Retina (tissue), 1 donor: ENCODE measurements around the gene CLIC4.
"Not testable (repeated sequence)": the region's sequence is repeated elsewhere in the genome, so short reads cannot be mapped to it uniquely, and the experiment has no call there.

ENCODE experiments used
- DNase-seq: peaks from one replicate; pipeline ENCODE4 v3.0.0-alpha.2; 2016

CLIC4 gene

DNA sequence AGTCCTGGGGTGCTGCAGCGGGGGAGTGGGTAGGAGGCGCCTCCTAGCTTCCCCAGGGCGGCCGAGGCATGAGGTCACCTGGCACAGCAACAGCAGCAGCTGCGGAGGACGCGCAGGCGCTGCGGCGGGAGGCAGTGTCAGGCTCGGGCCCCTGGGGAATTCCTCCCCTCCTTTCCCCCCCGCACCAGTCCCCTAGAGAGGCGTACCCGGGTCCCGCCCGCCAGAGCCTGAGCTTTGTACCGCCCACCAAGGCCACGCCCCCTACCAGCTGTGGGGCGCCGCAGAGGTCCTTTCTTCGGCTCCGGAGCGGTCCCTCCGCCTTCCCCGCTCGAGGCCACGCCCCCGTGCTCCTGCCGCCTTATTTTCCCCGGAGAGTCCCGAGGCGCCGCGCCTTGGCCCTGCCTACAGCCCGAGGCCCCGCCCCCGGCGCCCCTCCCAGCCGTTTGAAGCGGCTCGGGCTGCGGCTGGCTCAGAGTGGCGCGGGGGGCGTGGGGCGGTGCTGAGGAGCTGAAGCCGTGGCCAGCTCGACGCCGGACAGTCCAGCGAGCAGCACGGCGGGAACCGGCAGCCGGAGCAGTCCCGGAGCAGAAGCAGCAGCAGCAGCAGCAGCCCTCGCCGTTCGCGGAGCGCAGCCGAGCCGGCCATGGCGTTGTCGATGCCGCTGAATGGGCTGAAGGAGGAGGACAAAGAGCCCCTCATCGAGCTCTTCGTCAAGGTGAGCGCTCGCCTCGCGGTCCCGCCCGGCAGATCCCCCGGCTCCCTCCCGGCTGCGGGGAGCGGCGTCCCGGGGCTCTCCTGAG is at the start of gene CLIC4:
CLIC4 (plus strand) TSS at position 537 of the 800 bp plus-strand sequence; CDS start at position 644, 107 bp downstream.
- peak; percentile 100 for DNase-seq

DNA sequence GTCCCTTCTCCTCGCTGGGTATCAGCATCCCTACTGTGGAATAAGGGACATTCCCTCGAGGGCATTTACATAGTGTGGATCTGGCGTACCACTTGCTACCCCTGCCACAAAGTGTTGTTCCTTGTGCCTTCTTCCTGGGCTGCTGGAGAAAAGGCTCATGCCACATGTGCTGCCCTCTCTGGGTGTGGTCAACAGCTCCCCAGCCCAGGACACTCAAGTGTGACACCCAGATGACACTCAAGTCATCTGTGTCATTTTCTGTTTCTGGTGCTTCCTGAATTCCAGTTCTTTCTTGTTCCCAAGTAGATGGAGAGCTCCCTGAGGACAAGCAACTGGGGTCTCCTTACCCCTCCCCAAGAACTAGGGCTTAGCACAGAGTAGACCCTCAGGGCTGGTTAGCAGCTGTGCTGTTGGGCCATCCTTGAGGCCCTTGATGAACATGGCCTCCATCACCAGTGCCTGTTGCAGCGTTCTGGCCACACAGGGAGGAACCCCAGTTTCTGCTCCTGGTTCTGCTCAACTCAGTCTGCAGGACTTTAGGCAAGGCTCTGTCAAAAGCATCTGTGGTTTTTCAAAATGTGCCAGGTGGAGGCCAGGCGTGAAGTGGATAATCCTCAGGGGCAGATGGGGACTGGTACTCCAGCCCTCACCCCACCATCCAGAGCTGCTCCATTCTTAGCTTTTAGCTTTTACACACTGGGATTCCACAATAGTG is 49.0 kb upstream of the CLIC4 start:
- DNase-seq: no peak

DNA sequence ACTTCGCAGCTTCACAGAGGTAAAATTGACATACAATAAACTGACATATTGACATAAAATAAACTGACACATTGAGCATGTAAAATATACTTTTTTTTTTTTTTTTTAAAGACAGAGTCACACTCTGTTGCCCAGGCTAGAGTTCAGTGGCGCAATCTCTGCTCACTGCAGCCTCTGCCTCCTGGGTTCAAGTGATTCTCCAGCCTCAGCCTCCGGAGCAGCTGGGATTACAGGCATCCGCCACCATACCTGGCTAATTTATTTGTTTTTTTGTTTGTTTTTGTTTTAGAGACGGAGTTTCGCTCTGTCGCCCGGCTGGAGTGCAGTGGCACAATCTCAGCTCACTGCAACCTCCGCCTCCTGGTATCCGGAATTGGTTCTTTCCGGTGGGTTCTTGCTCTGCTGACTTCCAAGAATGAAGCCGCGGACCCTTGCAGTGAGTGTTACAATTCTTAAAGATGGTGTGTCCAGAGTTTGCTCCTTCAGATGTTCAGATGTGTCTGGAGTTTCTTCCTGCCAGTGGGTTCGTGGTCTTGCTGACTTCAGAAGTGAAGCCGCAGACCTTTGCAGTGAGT is 48.4 kb upstream of the CLIC4 start:
- DNase-seq: no peak

DNA sequence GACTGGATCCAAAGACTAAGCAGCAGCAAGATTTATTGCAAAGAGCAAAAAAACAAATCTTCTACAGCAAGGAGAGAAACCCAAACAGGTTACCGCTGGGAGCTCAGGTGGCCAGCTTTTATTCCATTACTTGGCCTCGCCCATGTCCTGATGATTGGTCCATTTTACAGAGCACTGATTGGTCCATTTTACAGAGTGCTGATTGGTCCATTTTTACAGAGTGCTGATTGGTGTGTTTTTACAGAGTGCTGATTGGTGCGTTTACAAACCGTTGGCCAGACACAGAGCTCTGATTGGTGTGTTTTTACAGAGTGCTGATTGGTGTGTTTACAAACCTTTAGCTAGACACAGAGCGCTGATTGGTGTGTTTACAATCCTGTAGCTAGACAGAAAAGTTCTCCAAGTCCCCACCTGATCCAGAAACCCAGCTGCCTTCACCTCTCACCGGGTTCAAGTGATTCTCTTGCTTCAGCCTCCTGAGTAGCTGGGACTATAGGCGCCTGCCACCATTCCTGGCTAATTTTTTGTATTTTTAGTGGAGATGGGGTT is 47.7 kb upstream of the CLIC4 start:
- DNase-seq: not testable (repeated sequence)

DNA sequence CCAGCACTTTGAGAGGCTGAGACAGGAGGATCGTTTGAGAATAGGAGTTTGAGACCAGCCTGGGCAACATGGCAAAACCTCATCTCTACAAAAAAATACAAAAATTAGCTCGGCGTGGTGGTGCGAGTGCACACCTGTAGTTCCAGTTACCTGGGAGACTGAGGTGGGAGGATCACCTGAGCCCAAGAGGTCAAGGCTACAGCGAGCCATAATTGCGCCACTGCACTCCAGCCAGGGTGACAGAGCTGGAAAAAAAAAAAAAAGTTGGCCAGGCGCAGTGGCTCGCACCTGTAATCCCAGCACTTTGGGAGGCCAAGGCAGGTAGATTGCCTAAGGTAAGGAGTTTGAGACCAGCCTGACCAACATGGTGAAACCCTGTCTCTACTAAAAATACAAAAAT is 46.9 kb upstream of the CLIC4 start:
- not testable (repeated sequence) for DNase-seq

DNA sequence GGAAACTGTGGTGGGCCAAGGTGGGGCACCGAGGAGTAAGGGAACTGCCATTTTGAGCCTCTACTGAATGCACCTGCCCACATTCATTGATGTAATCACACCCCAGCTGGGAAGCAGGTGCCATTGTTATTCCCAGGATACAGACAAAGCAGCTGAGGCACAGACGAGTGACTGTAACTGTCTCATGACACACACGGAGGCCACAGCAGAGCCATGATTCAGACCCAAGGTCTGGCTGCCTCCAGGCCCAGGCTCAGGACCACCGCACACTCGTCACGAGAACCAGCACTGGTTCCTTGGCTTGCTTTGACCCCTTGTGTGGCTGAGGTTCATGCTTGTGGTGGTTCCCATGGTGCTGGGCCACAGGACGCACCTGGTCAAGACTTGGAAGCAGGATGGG is 45.6 kb upstream of the CLIC4 start:
- DNase-seq: no peak

DNA sequence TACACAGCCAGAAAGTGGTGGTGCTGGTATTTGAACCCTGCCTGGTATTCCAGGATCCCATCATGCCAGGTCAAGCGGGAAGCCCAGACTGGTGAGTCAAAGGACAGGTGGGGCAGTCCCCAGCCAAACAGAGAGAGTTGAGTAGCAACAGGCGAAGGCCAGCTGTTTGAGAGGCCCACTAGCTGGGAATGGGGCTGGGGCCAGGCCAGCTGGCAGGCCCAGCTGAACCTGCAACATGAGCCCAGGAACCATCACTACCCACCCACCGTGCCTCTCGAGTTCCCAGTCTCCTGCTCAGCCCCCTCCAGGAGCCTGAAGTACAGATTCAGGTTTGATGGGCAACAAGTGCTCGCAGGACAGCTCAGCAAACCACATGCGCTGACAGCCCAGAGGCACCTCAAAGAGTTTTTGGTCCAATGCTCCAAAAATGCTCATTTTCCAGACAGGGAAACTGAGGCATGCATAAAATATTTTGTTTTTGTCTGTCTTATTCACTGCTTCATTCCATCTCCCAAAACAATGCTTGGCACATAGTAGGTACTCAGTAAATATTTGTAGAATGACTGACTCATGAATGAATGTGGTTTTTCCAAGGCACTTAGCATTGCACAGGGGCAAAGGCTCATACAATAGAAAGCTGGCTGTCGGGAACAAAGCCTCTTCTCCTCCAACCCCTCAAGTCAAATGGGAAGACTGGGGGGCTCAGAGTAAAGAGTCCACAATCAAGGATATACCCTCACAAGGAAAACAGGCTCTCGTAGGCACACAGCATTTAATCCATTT is 42.5 kb upstream of the CLIC4 start:
- DNase-seq: no peak

DNA sequence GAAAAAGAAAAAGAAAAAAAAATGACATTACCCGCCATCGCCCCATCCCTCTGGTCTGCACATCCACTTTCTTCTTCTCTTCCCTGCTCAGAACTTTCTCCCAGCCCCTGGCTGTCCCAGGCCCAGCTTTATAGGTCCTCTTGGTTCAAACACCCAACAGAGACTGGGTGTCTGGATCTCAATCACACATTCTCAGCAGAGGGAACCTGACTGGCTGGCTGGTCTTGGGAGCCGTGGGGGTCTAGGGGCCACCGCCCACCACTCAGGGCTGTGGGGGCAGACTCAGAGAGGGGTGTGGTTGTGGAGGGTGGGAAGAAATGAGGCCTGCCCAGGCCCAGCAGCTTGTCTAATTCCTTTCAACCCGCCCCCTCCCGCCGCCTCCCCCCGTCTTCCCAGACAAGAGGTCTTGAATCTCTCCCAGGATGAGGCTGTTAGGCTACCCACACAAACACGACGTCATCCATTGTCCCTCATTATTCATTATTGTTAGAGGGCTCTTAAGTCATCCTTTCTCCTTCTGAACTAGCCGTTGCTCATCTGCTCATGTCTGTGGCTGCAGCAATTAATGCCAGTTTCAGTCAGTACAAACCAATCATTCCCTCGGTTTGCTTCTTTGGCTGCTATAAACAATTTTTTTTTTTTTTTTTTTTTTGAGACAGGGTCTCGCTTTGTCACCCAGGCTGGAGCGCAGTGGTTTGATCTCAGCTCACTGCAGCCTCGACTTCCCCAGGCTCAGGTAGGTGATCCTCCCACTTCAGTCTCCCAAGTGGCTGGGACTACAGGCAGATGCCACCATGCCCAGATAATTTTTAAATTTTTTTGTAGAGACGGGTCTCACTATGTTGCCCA is 40.6 kb upstream of the CLIC4 start:
- peak; percentile 61 for DNase-seq

DNA sequence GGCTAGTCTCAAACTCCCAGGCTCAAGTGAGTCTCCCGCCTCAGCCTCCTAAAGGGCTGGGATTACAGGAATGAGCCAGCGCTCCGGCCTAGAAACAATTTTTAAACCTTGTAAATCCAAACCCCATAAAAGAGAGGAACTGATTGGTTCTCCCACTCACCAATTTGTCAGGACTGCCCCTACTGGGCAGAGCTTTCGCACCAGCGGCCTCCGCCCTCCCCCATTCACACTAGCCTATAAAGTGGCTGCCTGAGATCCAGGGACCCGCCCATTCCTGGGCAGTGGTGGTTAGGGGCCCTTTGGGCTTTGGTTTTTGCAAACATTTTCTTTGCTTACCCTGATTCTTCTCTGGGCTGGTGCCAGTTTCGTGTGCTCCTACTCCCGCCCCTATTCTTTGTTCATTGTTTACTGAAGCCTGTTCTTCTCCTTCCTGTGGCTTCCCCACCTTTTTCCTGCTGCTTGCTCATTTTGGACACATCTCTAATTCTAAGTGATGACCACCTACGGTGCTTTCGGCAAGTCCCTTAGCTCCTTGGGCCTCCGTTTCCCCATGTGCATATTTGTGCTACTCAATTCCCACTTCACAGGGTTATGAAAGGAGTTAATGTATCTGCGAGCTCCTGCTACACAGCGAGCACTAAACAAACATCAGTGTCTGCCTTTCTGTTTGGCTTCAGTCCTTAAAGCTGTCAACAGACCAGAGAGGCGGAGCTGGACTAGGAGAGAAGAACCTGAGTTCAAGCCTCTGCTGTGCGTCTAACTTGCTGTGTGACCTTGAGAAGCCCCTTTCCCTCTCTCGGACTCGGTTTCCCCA is 39.8 kb upstream of the CLIC4 start:
- DNase-seq: peak; percentile 75

DNA sequence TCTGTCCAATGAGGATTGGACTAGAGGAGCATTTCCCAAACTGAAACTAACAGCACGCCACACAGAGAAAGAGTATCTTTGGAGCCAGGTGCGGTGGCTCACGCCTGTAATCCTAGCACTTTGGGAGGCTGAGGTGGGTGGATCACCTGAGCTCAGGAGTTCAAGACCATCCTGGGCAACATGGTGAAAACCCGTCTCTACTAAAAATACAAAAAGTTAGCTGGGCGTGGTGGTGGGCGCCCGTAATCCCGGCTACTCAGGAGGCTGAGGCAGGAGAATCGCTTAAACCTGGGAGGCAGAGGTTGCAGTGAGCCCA is 39.2 kb upstream of the CLIC4 start:
- DNase-seq: not testable (repeated sequence)

DNA sequence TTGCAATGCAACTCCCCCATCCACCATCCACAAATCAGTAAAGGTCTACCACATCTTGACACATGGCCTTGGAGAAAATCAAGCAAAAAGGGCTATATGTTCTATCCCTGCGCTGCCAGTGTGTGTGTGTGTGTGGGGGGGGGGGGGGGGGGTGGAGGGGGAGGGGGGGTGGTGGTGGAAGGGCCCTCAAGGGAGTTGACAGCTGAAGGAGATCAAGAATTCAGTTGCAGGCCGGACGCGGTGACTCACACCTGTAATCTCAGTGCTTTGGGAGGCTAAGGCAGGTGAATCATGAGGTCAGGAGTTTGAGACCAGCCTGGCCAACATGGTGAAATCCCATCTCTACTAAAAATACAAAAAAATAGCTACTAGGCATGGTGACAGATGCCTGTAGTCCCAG is 37.6 kb upstream of the CLIC4 start:
- no peak for DNase-seq

DNA sequence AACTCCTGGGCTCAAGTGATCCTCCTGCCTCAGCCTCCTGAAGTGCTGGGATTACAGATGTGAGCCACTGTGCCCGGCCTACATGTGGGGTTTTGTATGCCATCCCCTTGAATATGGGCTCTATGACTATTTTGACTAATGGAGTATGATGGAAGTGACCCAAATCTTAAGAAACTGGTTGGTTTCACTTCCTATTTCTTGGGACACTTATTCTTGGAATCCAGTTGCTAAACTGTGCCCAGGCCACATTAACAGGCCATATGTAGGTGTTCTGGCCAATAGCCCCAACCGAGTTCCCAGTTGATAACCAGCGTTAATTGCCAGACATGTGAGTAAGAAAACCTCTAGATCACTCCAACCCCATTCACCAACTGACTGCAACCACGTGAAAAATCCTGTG is 36.3 kb upstream of the CLIC4 start:
- DNase-seq: no peak

DNA sequence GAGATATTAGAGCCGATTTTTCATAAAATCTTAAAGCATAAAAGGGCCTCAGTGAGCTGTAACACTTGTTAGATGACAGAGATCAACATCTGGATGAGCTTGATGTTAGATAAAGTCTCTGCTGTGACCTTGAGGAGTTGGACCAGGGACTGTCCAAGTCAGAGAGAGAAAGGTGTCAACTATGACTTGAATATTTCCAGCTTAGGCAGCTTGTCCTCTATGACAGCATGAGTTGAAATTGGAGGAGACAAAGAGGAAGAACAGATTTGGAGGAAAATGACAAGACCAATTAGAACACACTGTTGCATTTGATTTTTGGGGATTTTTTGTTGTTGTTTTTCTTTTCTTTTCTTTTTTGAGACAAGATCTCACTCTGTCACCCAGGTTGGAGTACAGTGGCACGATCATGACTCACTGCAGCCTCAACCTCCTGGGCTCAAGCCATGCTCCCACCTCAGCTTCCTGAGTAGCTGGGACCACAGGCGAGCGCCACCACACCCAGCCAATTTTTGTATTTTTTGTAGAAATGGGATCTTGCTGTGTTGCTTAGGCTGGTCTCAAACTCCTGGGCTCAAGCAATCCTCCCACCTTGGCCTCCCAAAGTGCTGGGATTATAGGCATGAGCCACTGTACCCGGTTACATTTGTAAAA is 35.3 kb upstream of the CLIC4 start:
- DNase-seq: no peak

DNA sequence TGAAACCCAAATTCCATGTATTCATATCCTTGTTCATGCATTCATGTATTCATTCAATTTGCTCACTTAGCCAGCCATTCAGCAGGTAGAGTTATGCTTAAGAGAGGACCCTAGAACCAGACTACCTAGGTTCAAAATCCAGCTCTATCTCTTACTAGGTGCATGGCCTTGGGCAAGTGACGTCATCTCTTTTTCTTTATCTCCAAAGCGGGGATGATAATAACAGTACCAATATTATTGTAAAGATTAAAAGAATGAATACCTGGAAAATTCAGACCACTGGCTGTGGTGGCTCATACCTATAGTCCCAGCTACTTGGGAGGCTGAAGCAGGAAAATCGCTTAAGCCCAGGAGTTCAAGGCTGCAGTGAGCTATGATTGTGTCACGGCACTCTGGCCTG is 33.9 kb upstream of the CLIC4 start:
- DNase-seq: no peak

DNA sequence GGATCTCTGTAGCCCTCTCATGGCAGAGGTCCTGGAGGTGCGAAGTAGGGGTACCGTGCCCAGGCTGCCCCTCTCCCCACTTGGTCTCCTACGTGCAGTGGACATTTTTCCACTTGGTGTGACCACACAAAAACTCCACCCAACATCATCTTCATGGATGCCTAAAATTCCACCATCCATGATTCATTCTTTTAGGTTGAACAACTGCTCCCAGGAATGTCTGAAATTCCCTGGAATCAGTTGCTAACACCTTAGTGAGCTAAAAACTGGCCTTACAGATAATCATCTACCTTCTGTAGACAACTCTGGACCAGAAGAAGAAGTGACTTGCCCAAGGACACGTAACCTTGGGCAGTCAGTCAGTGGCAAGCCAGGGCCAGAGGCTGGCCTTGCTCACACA is 32.1 kb upstream of the CLIC4 start:
- DNase-seq: no peak

DNA sequence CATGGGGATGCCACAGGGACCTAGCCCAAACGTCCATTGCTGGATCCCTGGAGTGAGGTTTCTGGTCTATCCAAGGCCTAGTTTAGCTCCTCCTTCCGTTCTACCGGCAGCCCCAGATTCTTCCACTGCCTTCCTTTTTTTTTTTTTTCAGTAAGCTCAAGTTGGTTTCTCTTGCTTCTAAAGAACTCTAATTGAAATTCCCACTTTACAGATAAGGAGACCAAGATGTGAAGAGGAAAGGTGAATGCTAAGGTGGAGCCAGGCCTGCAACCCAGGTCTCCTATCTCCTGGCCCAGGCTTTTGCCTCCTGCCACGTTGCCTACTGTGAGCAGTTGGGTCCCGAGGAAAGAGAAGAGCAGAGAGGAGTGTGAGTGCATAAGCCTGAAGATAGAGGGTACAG is 31.5 kb upstream of the CLIC4 start:
- DNase-seq: no peak

DNA sequence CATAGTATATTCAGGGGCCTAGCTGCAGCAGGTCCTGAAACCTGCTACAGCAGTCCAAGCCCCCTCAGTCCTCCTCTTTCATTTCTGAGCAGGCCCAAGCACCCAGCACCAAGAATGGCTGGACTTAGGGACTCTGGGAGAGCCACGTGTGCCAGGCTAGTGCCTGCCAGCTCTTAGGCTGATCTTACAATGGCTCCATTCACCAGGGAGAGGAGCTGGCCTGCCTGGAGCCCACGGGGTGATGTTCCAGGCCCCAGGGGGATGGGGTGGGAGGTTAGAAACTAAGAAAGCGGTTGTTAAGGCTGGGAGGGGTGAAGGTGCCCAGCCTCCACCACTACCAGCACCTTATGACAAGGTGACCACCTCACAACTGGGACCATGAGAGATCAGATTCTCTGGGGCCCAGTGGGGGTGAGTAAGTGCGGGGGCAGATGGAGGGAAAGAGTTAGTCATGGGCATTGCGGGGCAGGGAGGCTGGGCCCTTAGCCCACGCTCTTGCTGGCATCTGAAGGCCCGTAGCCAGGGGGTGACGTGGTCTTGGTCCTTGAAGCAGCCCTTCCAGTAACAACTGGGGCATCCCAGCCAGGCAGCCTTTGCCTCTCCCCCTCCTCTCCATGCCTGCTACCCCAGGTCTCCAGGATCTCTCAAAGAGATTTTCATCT is 30.3 kb upstream of the CLIC4 start:
- no peak for DNase-seq

DNA sequence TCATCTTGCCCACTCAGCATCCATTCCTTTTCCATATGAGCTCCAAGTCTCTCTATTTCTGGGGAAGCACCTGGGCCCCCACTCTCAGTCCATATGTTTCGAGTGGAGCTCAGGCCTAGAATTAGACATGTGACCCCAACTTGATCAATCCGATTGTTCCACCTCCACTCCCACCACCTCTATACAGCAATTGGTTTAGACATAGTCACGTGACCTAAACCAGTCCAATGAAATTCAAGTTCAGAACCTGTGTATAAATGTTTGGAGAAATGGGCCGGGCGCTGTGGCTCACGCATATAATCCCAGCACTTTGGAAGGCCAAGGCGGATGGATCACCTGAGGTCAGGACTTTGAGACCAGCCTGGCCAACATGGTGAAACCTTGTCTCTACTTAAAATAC is 29.6 kb upstream of the CLIC4 start:
- no peak for DNase-seq

DNA sequence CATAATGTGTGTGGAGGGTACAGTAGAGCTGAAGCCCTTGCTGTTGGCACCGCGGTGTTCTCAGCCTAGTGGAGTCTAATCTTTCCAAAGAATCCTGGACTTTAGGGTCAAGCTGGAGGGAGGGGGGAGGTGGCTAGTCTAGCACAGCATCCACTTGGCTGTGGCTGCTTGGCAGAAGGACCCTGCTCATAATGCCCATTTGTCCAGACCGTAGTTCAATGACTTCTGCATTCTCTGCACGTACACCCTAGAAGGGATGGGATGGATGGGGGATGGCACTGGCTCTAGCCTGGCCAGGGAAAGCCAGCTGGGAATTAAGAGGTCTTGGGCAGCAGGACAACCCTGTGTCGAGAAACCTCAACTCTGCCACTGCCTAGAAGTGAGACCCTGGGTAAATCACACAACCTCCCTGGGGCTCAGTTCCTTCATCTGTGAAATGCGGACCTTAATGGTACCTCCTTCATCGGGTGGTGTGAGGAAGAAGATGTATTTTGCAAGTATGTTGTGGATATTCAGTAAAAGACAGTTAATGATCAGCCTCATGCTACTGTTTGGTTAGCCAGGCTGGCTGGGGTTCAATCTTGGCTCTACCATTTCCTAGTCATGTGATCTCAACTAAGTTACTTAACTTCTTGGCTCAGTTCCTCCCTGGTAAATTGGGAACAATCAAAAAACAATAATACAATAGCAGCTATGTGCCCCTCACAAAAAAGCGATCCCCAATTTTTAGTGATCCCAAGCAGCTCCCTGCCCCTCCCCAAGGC is 27.2 kb upstream of the CLIC4 start:
- DNase-seq: no peak
